Measurements from ENCODE around the gene SPTBN1. TPM values are rescaled to one million over a fixed set of nuclear protein-coding genes. Genes with fewer than 3 reads are reported as not detected.

Gene SPTBN1
- total and polyA plus RNA-seq, 2 of the 13 experiments (the other 11 are each of a cell fraction or from before 2014, with no cell fraction given), result 123 to 299 TPM

GRCh38 chr2:54579682-54580620 is 123.8 kb downstream of the SPTBN1 start (continued):
- TF ChIP-seq SNAPC4 (CRISPR knock-in tag; IDR thresholded peaks at IDR 0.05) (no peak), ONECUT2 (CRISPR knock-in tag; IDR thresholded peaks at IDR 0.05) (no peak), ZNF580 (CRISPR knock-in tag; IDR thresholded peaks at IDR 0.05; ENCODE audit: borderline replicate concordance, low read depth) (no peak), ZNF503 (CRISPR knock-in tag; IDR thresholded peaks at IDR 0.05) (peak; percentile 73; the same call in 1 of the 2 replicates), POGZ (CRISPR knock-in tag; IDR thresholded peaks at IDR 0.05) (no peak), FOXJ3 (CRISPR knock-in tag; IDR thresholded peaks at IDR 0.05; ENCODE audit: borderline replicate concordance) (peak; percentile 81; the same call in 1 of the 2 replicates), MTF1 (CRISPR knock-in tag; IDR thresholded peaks at IDR 0.05) (no peak), ATF4 (CRISPR knock-in tag; IDR thresholded peaks at IDR 0.05) (no peak), ZNF747 (CRISPR knock-in tag; IDR thresholded peaks at IDR 0.05; ENCODE audit: borderline replicate concordance) (no peak), SCMH1 (CRISPR knock-in tag; IDR thresholded peaks at IDR 0.05; ENCODE audit: borderline replicate concordance) (no peak), RFX1 (IDR thresholded peaks at IDR 0.05) (no peak), AGO2 (optimal IDR thresholded peaks at IDR 0.05; ENCODE audit: low read depth, low read length) (no peak), MAX (IDR thresholded peaks at IDR 0.05) (peak; percentile 56), SNRNP70 (IDR thresholded peaks at IDR 0.05; ENCODE audit: low read depth, low read length) (no peak), KLF11 (CRISPR knock-in tag; IDR thresholded peaks at IDR 0.05) (peak; percentile 35; the same call in 1 of the 2 replicates), REST (IDR thresholded peaks at IDR 0.05; ENCODE audit: borderline replicate concordance in 1 of 2, low read depth in 1 of 2, low read length in 2 of 2) (peak in 1 of 2 experiments; percentile 37; a peak in 1 of 4 replicates)
